CD4-positive, CD25-positive, alpha-beta regulatory T cell (primary cell): ENCODE data around the gene HSBP1L1. TPM values are rescaled to one million over a fixed set of nuclear protein-coding genes. Genes with fewer than 3 reads are reported as not detected.
"Not testable (repeated sequence)": the region's sequence is repeated elsewhere in the genome, so short reads cannot be mapped to it uniquely, and the experiment has no call there.

Source experiments
- ATAC-seq, 2 donors: fragments of 150-1000 bp; cut with Tn5 transposase; one replicate each; pipeline ENCODE4 v1.10.0; 2021; ENCODE audit warnings: low read depth in 2 of 2, moderate number of reproducible peaks in 2 of 2, moderate library complexity in 1 of 2
- DNase-seq, 3 donors: peaks; one replicate each; pipeline versions ENCODE4 v3.0.0 to v3.0.0-alpha.2; 2012 to 2022; ENCODE audit warnings: mixed read lengths in 1 of 3
- H3K27ac ChIP-seq: one replicate; pipeline ENCODE4 v1.7.0; 2013; ENCODE audit warnings: mild to moderate bottlenecking, low read length; ENCODE audit not compliant: insufficient read depth, poor library complexity, severe bottlenecking
- H3K27me3 ChIP-seq: one replicate; pipeline ENCODE4 v1.7.0; 2013; ENCODE audit warnings: low read length; ENCODE audit not compliant: control insufficient read depth, insufficient read depth
- H3K36me3 ChIP-seq: one replicate; pipeline ENCODE4 v1.7.0; 2013; ENCODE audit warnings: mild to moderate bottlenecking, low read length, moderate library complexity; ENCODE audit not compliant: control insufficient read depth, insufficient read depth
- H3K4me1 ChIP-seq: 2 replicates; pipeline ENCODE4 v1.7.0; 2013; ENCODE audit warnings: mild to moderate bottlenecking, low read length; ENCODE audit not compliant: insufficient read depth, control insufficient read depth, poor library complexity, severe bottlenecking
- H3K4me3 ChIP-seq: one replicate; pipeline ENCODE4 v1.7.0; 2013; ENCODE audit warnings: low read depth, mild to moderate bottlenecking, low read length, moderate library complexity
- H3K9me3 ChIP-seq, 2 experiments: 1 replicate in 1 of 2; 2 replicates in 1 of 2; pipeline ENCODE4 v1.7.0; 2013; ENCODE audit warnings: low read length in 2 of 2, mild to moderate bottlenecking in 1 of 2, moderate library complexity in 1 of 2; ENCODE audit not compliant: control insufficient read depth in 2 of 2
- H3K27ac Mint-ChIP-seq, 3 donors: one replicate each; pipeline ENCODE4 v1.8.0; 2020 to 2022; ENCODE audit warnings: mild to moderate bottlenecking in 3 of 3, mixed read lengths in 3 of 3, moderate library complexity in 2 of 3
- H3K27me3 Mint-ChIP-seq: one replicate; pipeline ENCODE4 v1.8.0; 2022; ENCODE audit warnings: mild to moderate bottlenecking, mixed read lengths
- H3K36me3 Mint-ChIP-seq: one replicate; pipeline ENCODE4 v1.8.0; 2020; ENCODE audit warnings: mixed read lengths
- H3K4me1 Mint-ChIP-seq, 4 donors: one replicate each; pipeline ENCODE4 v1.8.0; 2020 to 2022; ENCODE audit warnings: mixed read lengths in 4 of 4, mild to moderate bottlenecking in 1 of 4
- H3K4me3 Mint-ChIP-seq, 4 donors: one replicate each; pipeline ENCODE4 v1.8.0; 2020 to 2022; ENCODE audit warnings: mild to moderate bottlenecking in 4 of 4, mixed read lengths in 4 of 4, moderate library complexity in 3 of 4
- H3K9me3 Mint-ChIP-seq, 7 donors: one replicate each; pipeline ENCODE4 v1.8.0; 2020 to 2022; ENCODE audit warnings: mixed read lengths in 7 of 7, mild to moderate bottlenecking in 3 of 7, moderate library complexity in 2 of 7
- polyA plus RNA-seq, 4 donors: library from polyadenylated mRNA; unstranded; fragments of 300-500 nt; fragmentation: Illumina TruSeq; gene quantifications; one replicate each; pipeline ENCODE4 v1.2.3, GENCODE V29; 2021
- total RNA-seq: library from RNA; stranded (reverse); gene quantifications from one replicate; pipeline ENCODE4 v1.2.3, GENCODE V29; 2022

HSBP1L1 gene
- total and polyA plus RNA-seq, 5 donors from 2014 or later, result 5.2 to 27.6 (median 10.5) TPM

GRCh38 chr18:79988451-79989194 is 24.2 kb downstream of the HSBP1L1 start, which contains the start of gene TXNL4A:
Gene TXNL4A (minus strand): TSS chr18:79988563. CDS start chr18:79988392, 171 bp downstream.
- Mint-ChIP-seq H3K36me3 (peaks cover 17% of the 10 kb centered on the region), H3K9me3 (no peaks in the 10 kb centered on the region), H3K4me1 (peaks cover 9 to 47% (median 32%) of the 10 kb centered on the region in 4 donors), H3K4me3 (peak within 1 kb of the TSS; percentile 92 to 96 (median 92)), H3K27ac (peak within 1 kb of the TSS; percentile 84 to 99 (median 95)), H3K27me3 (peaks cover 5% of the 10 kb centered on the region)
- DNase-seq (peak; percentile 77 to 94 (median 86)), ATAC-seq (peak; percentile 98)
- Histone ChIP-seq H3K4me1 (peaks cover 36% of the 10 kb centered on the region), H3K27ac (peak within 1 kb of the TSS; percentile 92), H3K4me3 (peak within 1 kb of the TSS; percentile 94), H3K9me3 (no peaks in the 10 kb centered on the region), H3K36me3 (peaks cover 14% of the 10 kb centered on the region), H3K27me3 (no peaks in the 10 kb centered on the region)

- H3K4me3 Mint-ChIP-seq, result peak overlapping the region; percentile 92 to 94 (median 92)
- peak overlapping the region; percentile 71 for H3K4me3 ChIP-seq
Observed at GRCh38 chr18:79989195-79989497, 24.7 kb downstream of the HSBP1L1 start.

GRCh38 chr18:79991494-79991893 is 27.1 kb downstream of the HSBP1L1 start:
- peaks cover 0 to 2% (median 0%) of the 10 kb centered on the region in 7 donors for H3K9me3 Mint-ChIP-seq
- H3K9me3 ChIP-seq, result no peaks in the 10 kb centered on the region
- H3K36me3 ChIP-seq, result no peaks in the 10 kb centered on the region
- no peaks in the 10 kb centered on the region for H3K27me3 ChIP-seq
- no peak overlapping the region for H3K27ac Mint-ChIP-seq
- peaks cover 22% of the 10 kb centered on the region for H3K4me1 ChIP-seq
- H3K4me3 ChIP-seq, result no peak overlapping the region
- H3K4me3 Mint-ChIP-seq, result peak overlapping the region in 1 of 4 donors; percentile 82
- peaks cover 5% of the 10 kb centered on the region for H3K27me3 Mint-ChIP-seq
- no peak for DNase-seq
- no peak overlapping the region for H3K27ac ChIP-seq
- peaks cover 5% of the 10 kb centered on the region for H3K36me3 Mint-ChIP-seq
- ATAC-seq, result no peak
- H3K4me1 Mint-ChIP-seq, result peaks cover 6 to 21% (median 11%) of the 10 kb centered on the region in 4 donors

More at GRCh38 chr18:79989195-79989497, 24.7 kb downstream of the HSBP1L1 start:
- Mint-ChIP-seq H3K9me3 (no peaks in the 10 kb centered on the region), H3K27me3 (peaks cover 5% of the 10 kb centered on the region), H3K27ac (peak overlapping the region; percentile 74 to 99 (median 95)), H3K36me3 (peaks cover 12% of the 10 kb centered on the region), H3K4me1 (peaks cover 6 to 42% (median 27%) of the 10 kb centered on the region in 4 donors)
- ATAC-seq, result no peak
- peaks cover 34% of the 10 kb centered on the region for H3K4me1 ChIP-seq
- no peaks in the 10 kb centered on the region for H3K27me3 ChIP-seq
- H3K9me3 ChIP-seq, result no peaks in the 10 kb centered on the region
- H3K27ac ChIP-seq, result peak overlapping the region; percentile 92
- peaks cover 14% of the 10 kb centered on the region for H3K36me3 ChIP-seq
- no peak for DNase-seq

- H3K4me1 Mint-ChIP-seq, H3K4me3 Mint-ChIP-seq, H3K27me3 ChIP-seq, H3K27me3 Mint-ChIP-seq, DNase-seq, ATAC-seq, H3K9me3 ChIP-seq, H3K36me3 ChIP-seq, H3K36me3 Mint-ChIP-seq, H3K4me3 ChIP-seq, H3K27ac ChIP-seq, H3K27ac Mint-ChIP-seq, H3K4me1 ChIP-seq: not testable (repeated sequence)
- H3K9me3 Mint-ChIP-seq, result peaks cover 0 to 15% (median 10%) of the 10 kb centered on the region in 7 donors
Observed at GRCh38 chr18:79999701-80000100, 35.3 kb downstream of the HSBP1L1 start.

- Mint-ChIP-seq H3K4me1 (no peaks in the 10 kb centered on the region), H3K27me3 (peaks cover 11% of the 10 kb centered on the region), H3K4me3 (no peak overlapping the region), H3K27ac (no peak overlapping the region), H3K9me3 (peaks cover 0 to 17% (median 12%) of the 10 kb centered on the region in 7 donors), H3K36me3 (no peaks in the 10 kb centered on the region)
- no peaks in the 10 kb centered on the region for H3K4me1 ChIP-seq
- H3K27me3 ChIP-seq, result no peaks in the 10 kb centered on the region
- no peaks in the 10 kb centered on the region for H3K36me3 ChIP-seq
- no peak overlapping the region for H3K27ac ChIP-seq
- peaks cover 0 to 7% of the 10 kb centered on the region in 2 experiments for H3K9me3 ChIP-seq
- no peak for ATAC-seq
- H3K4me3 ChIP-seq, result no peak overlapping the region
- DNase-seq, result no peak
Observed at GRCh38 chr18:80000877-80001276, 36.4 kb downstream of the HSBP1L1 start.

GRCh38 chr18:80002468-80002867 is 38.0 kb downstream of the HSBP1L1 start:
- peaks cover 0 to 7% of the 10 kb centered on the region in 2 experiments for H3K9me3 ChIP-seq
- H3K4me3 ChIP-seq, result no peak overlapping the region
- Mint-ChIP-seq H3K27me3 (peaks cover 11% of the 10 kb centered on the region), H3K36me3 (no peaks in the 10 kb centered on the region), H3K4me1 (no peaks in the 10 kb centered on the region), H3K9me3 (peaks cover 0 to 17% (median 12%) of the 10 kb centered on the region in 7 donors), H3K4me3 (no peak overlapping the region), H3K27ac (no peak overlapping the region)
- no peaks in the 10 kb centered on the region for H3K36me3 ChIP-seq
- no peak overlapping the region for H3K27ac ChIP-seq
- ATAC-seq, result no peak
- H3K27me3 ChIP-seq, result no peaks in the 10 kb centered on the region
- DNase-seq, result no peak
- H3K4me1 ChIP-seq, result no peaks in the 10 kb centered on the region

GRCh38 chr18:80004600-80005342 is 40.3 kb downstream of the HSBP1L1 start:
- H3K27ac ChIP-seq, result no peak overlapping the region
- peaks cover 0 to 7% of the 10 kb centered on the region in 2 experiments for H3K9me3 ChIP-seq
- no peaks in the 10 kb centered on the region for H3K27me3 ChIP-seq
- ATAC-seq, result no peak
- Mint-ChIP-seq H3K4me3 (no peak overlapping the region), H3K27me3 (peaks cover 11% of the 10 kb centered on the region), H3K9me3 (peaks cover 3 to 21% (median 8%) of the 10 kb centered on the region in 7 donors), H3K36me3 (no peaks in the 10 kb centered on the region), H3K27ac (no peak overlapping the region), H3K4me1 (no peaks in the 10 kb centered on the region)
- no peak for DNase-seq
- no peak overlapping the region for H3K4me3 ChIP-seq
- no peaks in the 10 kb centered on the region for H3K36me3 ChIP-seq
- H3K4me1 ChIP-seq, result no peaks in the 10 kb centered on the region
